Measurements from ENCODE around the gene TUBE1.

GRCh38 chr6:112066606-112067005 is 20.7 kb downstream of the TUBE1 start:
- TF ChIP-seq, protein P1, sequence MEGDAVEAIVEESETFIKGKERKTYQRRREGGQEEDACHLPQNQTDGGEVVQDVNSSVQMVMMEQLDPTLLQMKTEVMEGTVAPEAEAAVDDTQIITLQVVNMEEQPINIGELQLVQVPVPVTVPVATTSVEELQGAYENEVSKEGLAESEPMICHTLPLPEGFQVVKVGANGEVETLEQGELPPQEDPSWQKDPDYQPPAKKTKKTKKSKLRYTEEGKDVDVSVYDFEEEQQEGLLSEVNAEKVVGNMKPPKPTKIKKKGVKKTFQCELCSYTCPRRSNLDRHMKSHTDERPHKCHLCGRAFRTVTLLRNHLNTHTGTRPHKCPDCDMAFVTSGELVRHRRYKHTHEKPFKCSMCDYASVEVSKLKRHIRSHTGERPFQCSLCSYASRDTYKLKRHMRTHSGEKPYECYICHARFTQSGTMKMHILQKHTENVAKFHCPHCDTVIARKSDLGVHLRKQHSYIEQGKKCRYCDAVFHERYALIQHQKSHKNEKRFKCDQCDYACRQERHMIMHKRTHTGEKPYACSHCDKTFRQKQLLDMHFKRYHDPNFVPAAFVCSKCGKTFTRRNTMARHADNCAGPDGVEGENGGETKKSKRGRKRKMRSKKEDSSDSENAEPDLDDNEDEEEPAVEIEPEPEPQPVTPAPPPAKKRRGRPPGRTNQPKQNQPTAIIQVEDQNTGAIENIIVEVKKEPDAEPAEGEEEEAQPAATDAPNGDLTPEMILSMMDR (IDR thresholded peaks at IDR 0.05) = no peak
- TF ChIP-seq POLR2A (IDR thresholded peaks at IDR 0.05) (no peak), POLR2AphosphoS5 (IDR thresholded peaks at IDR 0.05) (no peak), EP300 (IDR thresholded peaks at IDR 0.05) (no peak)
